Esophagus muscularis mucosa (tissue), 4 donors: ENCODE measurements around the gene SNRNP70.

Experiments
- CTCF ChIP-seq, 3 experiments: fragments of 200-600 bp in 2 of 3; fragments of 450-650 bp in 1 of 3; sonication (generic) in 2 of 3; IDR thresholded peaks; one replicate each; pipeline ENCODE4 v1.5.1; 2017 to 2019; ENCODE audit warnings: antibody characterized with exemption in 3 of 3, mild to moderate bottlenecking in 2 of 3, moderate library complexity in 1 of 3
- EP300 ChIP-seq: sonication (generic); formaldehyde crosslinking; IDR thresholded peaks from one replicate; pipeline ENCODE4 v1.6.1; 2017; ENCODE audit warnings: antibody characterized with exemption
- POLR2AphosphoS5 ChIP-seq, 2 donors: sonication (generic); formaldehyde crosslinking; IDR thresholded peaks; one replicate each; pipeline ENCODE4 v1.6.1; 2017; ENCODE audit warnings: antibody characterized with exemption in 2 of 2

- TF ChIP-seq CTCF (IDR thresholded peaks at IDR 0.05) (no peak), POLR2AphosphoS5 (IDR thresholded peaks at IDR 0.05) (no peak), EP300 (no peak)
Observed at GRCh38 chr19:49119411-49120324, 34.4 kb downstream of the SNRNP70 start, which contains the start of gene PPFIA3.
